DMS53 treated with DMSO at 0.1 percent for 48 hours (cell line): ENCODE results near the gene VAV2.
"Not testable (repeated sequence)": the region's sequence is repeated elsewhere in the genome, so short reads cannot be mapped to it uniquely, and the experiment has no call there.

Source experiments
- DNase-seq: peaks from one replicate; lab custom pipeline; 2025; ENCODE audit not compliant: unreplicated experiment; lab: John Stamatoyannopoulos, UW

The VAV2 gene

DNA sequence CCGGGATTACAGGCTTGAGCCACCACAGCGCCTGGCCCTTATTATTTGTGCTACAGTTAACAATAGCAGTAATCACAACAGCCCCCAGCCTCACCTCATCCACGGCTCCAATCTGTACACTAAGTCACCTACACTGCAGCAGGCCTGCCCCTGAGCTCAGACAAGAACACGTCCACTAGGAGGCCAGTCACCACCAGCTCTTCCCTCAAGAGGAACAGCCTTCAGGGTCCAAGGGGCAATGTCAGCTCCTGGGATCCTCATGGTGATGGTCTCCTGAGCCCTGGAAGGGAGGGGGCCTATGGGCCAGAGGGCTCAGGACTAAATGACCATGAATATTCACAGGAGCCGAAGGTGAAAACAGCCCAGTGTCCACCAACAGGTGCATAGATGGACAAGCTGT lies 67.7 kb downstream of the VAV2 start:
- no peak for DNase-seq

DNA sequence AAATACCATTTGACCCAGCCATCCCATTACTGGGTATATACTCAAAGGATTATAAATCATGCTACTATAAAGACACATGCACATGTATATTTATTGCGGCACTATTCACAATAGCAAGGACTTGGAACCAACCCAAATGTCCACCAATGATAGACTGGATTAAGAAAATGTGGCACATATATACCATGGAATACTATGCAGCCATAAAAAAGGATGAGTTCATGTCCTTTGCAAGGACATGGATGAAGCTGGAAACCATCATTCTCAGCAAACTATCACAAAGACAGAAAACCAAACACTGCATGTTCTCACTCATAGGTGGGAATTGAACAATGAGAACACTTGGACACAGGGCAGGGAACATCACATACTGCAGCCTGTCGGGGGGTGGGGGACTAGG lies 68.5 kb downstream of the VAV2 start:
- not testable (repeated sequence) for DNase-seq

DNA sequence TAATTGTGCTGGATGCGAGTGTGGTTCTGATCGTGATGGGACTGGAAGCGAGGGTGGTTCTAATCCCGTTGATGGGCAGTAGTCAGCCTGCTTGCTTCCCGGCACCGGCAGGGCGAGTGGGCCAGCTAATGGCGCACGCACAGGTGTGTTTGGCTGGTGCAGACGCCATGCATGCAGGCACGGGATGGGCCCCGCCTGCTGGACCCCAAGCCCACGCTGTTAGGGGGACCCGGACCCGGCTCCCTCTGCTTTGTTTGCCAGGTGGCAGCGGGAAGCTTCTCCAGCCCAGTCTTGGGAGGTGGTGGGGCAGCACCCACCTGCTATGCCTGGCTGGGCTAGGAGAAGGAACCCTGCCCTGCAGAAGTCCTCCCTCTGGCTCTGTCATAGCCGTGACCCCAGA lies 70.3 kb downstream of the VAV2 start:
- DNase-seq: no peak

DNA sequence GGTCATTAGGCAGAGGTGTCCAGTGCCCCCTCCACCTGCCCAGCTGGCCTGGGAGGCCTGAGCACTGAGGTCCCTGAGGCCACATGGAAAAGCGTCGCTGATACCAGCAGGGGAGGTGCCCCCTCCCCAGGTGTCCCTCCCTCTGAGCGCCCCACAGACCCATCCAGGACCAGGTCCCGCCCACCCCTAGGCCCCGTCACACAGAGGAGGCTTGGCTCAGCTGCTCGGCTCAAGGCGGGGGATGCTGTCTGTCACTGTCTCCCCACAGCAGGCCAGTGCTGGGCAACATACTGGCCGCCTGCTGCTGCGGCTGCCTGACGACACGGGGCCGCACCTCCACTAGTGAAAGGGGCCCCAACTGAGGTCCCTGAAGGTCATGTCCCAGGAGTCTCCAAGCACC lies 71.7 kb downstream of the VAV2 start:
- no peak for DNase-seq

DNA sequence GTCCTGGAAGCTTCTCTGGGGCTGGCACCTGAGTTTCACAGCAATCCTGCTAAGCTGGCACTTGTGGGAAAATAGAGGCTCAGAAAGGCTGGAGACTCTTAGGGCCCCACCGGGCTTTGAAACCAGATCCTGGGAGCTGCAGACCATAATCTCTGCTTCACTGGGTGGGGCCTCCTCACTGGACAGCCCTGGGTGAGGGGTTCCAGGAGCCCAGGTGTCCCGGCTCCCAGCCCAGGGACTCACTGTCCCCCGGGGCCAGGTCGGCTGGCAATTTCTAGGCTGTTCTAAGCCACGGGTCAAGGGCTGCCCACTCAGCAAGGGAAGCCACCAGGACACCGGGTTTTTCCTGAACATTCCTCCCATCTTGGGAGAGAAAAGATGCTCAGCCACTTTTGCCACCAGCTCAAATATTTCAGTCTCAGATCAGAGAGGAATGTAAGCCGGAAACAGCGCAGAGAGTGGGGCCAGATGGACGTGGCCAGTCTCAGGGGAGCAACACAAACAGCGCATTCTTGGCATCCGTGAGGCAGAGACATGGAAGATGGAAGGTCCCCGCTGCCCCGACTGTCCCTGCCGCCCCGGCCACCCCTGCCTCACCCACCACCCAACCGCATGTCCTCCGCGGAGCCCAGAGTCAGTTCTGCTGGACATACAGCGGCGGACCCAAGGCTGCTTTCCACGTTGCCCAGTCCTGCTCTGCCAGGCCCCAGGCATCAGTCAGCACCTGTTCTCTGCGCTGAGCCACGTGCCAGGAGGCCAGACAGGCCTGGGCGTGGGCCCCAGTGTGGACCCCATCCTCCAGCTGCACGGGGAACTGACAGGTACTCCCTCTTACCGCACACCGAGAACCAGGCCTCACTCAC lies 72.6 kb downstream of the VAV2 start:
- no peak for DNase-seq

DNA sequence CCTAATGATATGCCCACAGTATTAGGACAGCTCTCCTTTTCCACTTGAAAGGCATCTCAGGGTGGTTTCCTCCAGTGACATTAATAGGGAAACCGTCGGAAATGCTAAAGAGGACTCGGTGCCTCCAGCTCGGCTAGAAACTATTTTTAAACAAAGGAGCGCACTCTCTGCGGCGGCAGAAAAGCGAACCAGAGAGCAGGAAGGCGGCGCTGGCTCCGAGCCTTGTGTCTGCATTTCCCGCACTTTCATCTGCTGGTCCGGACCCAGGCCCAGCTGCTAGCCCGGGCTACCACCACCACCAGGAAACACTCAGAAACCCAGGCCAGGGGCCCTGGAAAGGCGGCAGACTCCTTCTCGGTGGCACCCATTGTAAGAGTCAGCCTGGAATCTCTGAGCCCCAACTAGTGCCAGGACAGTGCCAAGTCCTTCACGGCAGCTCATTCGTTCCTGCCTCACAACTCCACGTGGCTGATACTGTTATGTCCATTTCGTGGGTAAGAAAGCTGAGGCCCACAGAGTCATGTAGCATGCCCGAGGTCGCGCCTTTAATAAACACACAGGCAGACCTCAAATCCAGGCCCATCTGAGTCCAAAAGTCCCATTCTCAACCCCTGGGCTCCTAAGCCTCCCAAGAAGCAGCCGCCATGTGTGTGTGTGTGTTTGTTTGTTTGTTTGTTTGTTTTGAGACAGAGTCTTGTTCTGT lies 73.9 kb downstream of the VAV2 start:
- DNase-seq: no peak

DNA sequence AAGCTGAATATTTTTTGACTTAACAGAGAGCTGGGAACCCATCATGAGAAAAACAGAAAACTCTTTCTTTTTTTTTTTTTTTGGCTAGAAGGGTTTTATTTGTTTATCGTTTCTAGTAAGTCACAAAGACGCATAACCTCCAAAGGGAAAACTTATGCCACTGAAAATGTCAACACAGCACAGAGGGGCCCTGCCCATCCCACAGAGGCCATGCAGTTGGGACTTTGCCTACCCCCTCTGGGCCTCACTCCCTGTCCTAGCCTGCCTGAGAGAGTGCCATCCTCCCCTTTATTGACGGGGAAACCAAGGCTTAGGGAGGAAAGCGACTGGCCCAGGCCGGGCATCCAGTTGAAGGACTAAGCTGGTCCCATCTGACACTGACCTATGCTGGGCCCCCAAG lies 74.7 kb downstream of the VAV2 start:
- no peak for DNase-seq

DNA sequence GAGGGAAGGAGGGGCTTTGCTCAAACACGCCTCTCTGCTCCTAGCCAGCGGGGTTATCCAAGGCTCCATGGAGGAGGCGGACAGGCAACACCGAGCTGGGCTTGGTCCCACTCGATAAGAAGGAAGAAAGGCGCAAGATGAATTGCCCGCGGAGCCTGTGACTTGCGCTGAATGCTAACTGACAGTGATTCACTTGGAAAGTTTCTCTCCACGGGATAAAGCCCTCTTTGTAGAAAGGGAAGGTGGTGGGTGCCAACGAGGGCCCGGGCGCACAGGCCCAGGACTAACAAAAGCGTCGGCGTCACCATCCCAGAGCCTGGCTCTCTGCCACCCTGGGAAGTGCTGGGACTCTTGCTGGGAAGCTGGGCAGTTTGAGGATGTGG lies 76.0 kb downstream of the VAV2 start:
- no peak for DNase-seq

DNA sequence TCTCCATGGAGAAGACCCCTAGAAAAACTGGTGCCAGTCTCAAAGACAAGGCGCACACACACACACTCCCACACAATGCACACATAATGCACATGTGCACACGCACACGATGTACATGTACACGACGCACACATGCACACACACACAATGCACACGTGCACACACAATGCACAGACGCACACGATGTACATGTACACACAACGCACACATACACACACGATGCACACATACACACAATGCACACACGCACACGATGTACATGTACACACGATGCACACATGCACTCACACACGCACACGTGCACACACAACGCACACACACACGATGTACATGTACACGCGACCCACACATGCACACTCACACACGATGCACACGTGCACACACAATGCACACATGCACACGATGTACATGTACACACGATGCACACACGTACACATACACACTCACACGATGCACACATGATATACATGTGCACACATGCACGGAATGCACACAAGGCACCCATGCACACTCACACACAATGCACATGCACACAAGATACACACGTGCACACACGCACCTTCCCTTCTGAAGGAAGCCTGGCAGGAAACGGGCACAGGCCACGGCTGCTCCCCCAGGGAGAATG lies 76.5 kb downstream of the VAV2 start:
- no peak for DNase-seq

DNA sequence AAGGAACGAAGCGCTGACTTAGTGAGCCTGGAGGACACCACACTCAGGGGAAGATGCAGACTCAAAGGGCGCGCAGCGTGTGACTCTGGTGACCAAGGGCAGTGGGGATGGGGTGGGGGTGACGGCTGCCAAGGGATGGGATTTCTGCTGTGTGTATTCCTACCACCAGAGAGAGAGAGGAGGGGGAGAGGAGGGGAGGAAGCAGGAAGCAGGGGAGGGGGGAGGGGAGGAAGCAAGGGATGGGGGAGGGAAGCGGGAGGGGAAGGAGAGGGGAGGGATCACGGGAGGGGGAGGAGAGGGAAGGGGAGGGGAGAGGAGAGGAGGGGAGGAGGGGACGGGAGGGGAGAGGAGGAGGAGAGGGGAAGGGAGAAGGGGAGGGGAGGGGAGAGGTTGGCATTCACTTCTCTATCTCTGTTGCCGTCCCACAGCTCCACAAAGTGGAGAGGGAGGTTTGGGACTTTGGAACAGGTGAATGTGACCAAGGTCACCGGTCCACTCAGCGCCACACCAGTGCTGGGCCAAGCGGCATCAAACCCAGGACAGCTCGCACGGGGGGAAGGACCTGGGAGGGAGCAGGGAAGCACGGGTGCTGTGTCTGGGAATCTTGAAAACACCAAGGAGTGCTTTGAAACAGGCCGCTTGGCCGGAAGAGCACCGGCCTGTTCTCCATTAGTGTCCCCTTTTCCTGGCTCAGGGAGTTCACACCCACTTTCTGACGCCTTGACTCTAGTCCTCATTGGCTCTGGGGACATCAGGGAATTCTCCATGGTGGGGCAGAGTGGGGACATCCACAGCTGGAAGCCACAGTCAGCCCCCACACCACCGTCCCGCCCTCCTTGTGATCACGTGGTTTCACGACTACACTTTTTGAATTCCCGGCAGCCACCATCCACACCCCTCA lies 77.4 kb downstream of the VAV2 start:
- no peak for DNase-seq

DNA sequence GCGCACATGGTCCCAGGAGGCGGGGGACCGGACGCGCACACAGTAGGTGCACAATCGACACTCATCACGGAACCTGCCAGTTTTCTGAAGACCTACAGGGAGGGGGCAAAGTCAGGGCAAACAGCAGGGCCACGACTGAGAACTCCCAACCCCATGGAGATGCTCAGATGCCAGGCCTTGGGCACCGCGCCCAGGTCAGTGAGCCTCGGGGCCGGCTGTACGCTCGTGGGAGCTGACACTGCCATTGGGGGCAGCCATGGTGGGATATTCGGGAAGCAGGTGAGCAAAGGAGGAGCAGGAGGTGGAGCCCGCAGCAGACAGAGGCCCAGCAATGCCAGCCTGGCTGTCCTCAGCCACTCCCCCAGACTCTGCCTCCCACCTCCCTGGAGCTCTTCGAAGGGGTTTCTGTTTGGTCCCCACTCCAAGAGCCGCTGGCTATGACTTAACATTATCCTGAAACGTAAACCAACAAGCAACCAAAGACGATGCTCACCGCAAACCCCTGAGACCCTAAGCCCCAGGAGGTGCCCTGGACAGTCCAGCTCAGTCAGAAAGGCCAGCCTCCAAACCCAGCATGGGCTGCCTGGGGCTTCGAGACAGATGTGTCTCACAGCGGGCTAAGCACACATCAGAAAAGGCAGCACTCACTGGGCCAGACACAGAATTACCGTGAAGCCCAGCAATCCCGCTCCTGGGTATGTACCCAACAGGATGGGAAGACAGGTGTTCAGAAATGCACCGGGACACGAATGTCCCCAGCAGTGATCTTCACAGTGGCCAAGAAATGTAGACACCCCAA lies 78.4 kb downstream of the VAV2 start:
- DNase-seq: no peak

DNA sequence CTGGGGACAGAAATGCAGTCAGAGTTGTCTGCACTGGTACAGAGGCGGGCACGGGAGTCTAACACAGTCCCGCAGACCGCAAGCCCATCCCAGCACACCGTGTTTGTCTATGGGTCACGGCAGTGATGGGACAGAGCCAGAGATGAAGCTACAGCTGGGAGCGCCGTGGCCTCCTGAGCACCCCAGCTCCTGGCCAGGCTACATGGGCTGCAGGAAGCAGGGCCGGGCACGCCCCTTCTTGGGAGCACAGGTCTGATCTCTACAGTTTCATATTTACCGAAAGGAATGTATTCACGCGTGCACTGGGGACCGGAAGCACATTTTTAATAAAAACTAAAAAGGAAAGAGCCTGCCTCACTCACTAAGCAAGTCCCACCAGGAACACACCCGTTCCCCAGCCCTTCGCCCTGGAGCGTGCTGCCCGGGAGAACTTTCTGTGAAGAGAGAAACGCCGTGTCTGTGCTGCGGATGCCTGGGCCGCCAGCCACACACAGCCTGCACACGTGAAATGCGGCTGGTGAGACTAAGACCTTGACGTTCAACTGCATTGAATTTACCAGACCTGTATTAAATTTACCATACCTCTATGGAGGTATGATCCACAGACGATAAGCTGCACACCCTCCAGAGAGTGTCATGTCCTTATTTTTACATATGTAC lies 81.1 kb downstream of the VAV2 start:
- DNase-seq: no peak

DNA sequence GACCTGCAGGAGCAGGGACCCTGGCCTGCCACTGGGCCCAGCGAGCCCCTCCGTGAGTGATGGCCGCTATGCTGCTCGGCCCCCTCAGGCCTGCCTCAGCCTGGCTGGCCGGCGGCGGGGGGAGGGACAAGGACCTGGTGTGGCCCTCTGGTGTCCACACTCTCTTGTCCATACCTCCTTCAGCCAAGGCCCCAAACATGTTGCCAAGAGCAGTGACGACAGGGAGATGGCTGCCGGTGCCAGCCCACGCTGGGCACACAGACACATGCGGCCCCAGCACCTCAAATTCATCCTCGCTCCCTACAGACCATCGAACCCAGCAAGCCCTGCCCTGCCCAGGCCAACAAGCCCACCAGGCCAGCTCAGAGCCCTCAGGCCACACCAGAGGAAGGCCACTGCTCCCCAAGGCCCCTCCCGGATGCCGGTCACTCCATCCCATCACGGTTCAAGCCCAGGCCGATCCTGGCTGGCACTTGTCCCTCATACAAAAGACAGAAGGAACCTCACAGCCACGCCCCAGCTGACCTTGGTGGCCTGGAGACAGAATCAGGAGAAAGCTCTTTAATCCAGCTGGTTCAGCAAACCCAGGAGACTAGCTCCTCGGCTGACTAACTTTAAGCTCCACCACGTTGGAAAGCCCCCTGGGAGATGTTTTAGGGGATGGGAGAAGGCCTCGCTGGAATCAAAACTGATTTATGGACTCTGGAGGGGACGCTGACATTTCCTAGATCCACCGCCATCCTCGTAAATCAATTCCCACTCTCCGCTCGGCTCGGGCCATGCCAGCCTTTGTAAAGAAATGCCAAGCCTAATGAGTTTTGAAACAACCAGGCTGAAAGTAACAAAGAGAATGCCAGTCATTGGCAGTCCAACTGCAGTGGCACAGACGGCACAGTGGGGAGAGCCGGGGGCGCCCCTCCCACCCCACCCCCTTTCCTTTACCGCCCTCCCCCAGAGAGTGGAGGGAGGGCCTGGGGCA lies 84.9 kb downstream of the VAV2 start:
- no peak for DNase-seq

DNA sequence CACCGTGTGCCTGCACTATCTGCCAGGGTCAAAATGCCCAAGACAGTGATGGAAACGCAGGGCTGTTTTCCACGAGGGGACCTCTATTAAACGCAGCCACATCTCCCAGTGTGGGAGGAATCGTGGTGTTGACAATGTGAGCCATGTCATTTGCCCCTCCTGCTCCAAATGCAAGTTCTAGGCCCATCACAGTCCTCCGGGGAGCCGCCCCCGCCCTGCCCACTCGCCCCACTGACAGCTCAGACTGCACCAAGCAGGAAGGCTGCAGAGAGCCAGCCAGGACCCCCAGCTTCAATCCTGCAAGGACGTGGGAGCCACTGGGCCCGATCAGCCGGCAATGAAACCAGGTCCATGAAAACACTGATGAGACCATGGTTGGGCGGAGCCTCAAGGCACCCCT lies 85.9 kb downstream of the VAV2 start:
- no peak for DNase-seq

DNA sequence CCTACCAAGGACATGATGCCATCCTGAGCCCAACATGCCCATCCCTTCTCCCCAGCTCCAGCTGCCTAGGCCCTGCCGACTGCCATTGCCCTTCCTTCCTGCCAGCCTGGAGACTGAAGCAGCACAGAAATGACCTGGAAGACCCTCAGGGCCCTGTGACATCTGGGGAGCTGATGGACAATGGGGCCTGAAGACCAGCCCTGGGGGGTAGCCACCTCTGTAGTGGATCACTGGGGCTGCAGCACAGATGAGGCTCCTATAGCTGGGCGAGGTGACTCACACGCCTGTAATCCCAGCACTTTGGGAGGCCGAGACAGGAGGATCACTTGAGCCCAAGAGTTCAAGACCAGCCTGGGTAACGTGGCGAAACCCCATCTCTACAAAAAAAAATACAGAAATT lies 86.6 kb downstream of the VAV2 start:
- no peak for DNase-seq

DNA sequence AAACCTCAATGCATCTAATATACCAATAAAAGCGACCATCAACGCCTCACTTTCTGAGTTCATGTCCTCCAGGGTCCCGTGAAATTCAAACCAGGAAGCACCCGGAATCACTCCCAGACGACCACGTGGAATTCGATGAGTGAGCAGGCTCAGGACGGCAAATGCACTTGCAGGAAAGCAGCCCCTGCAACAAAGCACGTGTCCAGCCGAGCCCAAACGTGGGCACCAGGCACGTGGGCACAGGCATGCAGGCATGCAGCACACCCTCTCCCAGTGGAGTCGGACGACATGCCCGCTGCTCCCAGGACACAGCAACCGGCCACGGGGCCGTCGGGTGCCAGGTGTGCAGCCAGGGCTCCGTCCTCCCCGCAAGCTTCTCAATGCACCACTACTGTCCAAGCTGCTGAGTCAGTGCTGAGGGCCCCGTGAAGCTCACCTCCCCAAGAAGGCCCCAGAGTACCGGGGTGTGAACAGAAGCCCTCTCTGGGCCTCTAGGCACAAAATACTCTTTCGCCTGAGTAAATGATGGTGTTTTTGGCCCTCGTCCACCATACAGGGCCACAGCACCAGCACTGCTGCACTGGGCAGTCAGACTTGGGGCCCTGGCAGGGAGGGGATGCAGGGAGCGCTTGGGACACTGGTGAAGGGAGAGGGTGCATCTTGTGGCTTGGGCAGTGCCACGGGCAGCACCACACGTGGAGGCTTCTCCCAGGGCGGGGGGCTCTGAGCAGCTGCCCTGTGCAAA lies 87.6 kb downstream of the VAV2 start:
- DNase-seq: no peak

DNA sequence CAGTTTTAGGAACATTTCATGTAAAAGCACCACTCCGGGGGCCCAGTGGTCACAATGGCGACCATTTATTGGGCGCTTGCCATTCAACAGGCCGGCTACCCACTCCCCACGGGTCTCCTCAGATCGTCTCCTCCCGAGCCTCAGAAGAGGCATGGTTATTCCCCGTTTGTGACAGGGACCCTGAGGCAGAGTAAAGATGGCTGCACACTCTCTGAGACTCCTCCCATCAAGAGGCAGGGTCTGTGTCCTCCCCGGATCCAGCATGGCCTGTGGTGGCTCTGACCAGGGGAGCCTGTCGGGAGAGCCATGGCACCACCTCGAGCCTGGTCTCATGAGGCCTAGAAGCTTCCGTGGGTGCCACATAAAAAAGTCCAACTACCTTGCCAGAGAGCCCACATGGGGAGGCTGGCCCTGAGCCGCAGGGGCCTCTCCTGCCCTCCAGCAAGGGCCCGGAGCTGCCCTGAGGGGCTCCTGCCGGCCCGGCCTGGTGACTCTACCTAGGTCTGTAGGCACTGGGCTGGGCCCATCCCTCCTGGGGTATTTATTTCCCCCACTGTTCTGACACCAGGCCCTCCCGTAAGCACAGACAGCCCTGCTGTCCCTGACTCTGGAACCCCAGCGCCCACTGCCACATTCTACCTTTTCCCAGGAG lies 90.8 kb downstream of the VAV2 start:
- DNase-seq: no peak
